GM12878 (cell line): Measurements from ENCODE around the gene KIF5A.

ENCODE experiments used
- EED ChIP-seq: sonication (generic); IDR thresholded peaks from 2 replicates; pipeline ENCODE4 v1.6.1; 2016; ENCODE audit warnings: antibody characterized with exemption, low read depth
- NR2C2 ChIP-seq: IDR thresholded peaks from 2 replicates; pipeline ENCODE4 v1.6.1; 2011; ENCODE audit warnings: borderline replicate concordance, low read depth; ENCODE audit not compliant: control insufficient read depth, insufficient read length
- POLR2A ChIP-seq: IDR thresholded peaks from 2 replicates; pipeline ENCODE4 v1.6.1; 2011; ENCODE audit warnings: low read depth, mild to moderate bottlenecking, low read length
- TAF1 ChIP-seq: IDR thresholded peaks from 2 replicates; pipeline ENCODE4 v1.6.1; 2011; ENCODE audit warnings: mild to moderate bottlenecking, low read depth, low read length, borderline replicate concordance
- USF1 ChIP-seq: IDR thresholded peaks from 2 replicates; pipeline ENCODE4 v1.6.1; 2011; ENCODE audit warnings: borderline replicate concordance, low read depth, mild to moderate bottlenecking, moderate library complexity, mixed read lengths, low read length; ENCODE audit not compliant: insufficient read depth; ENCODE audit errors: extremely low read length

GRCh38 chr12:57609101-57609780 is 59.4 kb downstream of the KIF5A start:
- no peak for TF ChIP-seq NR2C2
- TF ChIP-seq TAF1 = no peak
- no peak for TF ChIP-seq EED
- no peak; the same call in 1 of the 2 replicates for TF ChIP-seq POLR2A
- TF ChIP-seq USF1 = no peak
